Esophagus muscularis mucosa (tissue), 4 donors: ENCODE measurements around the gene WTAP. TPM values are rescaled to one million over a fixed set of nuclear protein-coding genes. Genes with fewer than 3 reads are reported as not detected.

Experiments used
- DNase-seq: peaks from one replicate; pipeline ENCODE4 v3.0.0-alpha.2; 2017; ENCODE audit errors: extremely low spot score
- H3K27ac ChIP-seq, 4 donors: fragments of 200-600 bp; sonication (generic); replicated peaks in 1 of 4; 1 replicate in 3 of 4; 2 replicates in 1 of 4; pipeline ENCODE4 v1.5.1; 2016 to 2019; ENCODE audit warnings: mild to moderate bottlenecking in 1 of 4
- H3K27me3 ChIP-seq, 4 donors: fragments of 200-600 bp; sonication (generic); one replicate each; pipeline versions ENCODE4 v1.5.1 to v1.6.0; 2016 to 2019
- H3K36me3 ChIP-seq, 4 donors: fragments of 200-600 bp; sonication (generic); one replicate each; pipeline ENCODE4 v1.5.1; 2016 to 2019
- H3K4me1 ChIP-seq, 4 donors: fragments of 200-600 bp; sonication (generic); one replicate each; pipeline ENCODE4 v1.5.1; 2016 to 2019
- H3K4me3 ChIP-seq, 4 donors: fragments of 200-600 bp; sonication (generic); 1 replicate in 2 of 4; 2 replicates in 2 of 4; pipeline ENCODE4 v1.5.1; 2016 to 2019; ENCODE audit warnings: mild to moderate bottlenecking in 4 of 4, moderate library complexity in 1 of 4
- H3K9me3 ChIP-seq, 4 donors: fragments of 200-600 bp; sonication (generic); 1 replicate in 3 of 4; 2 replicates in 1 of 4; pipeline ENCODE4 v1.5.1; 2016 to 2019
- CTCF ChIP-seq, 3 experiments: fragments of 200-600 bp in 2 of 3; fragments of 450-650 bp in 1 of 3; sonication (generic) in 2 of 3; IDR thresholded peaks; one replicate each; pipeline ENCODE4 v1.5.1; 2017 to 2019; ENCODE audit warnings: antibody characterized with exemption in 3 of 3, mild to moderate bottlenecking in 2 of 3, moderate library complexity in 1 of 3
- EP300 ChIP-seq: sonication (generic); formaldehyde crosslinking; IDR thresholded peaks from one replicate; pipeline ENCODE4 v1.6.1; 2017; ENCODE audit warnings: antibody characterized with exemption
- POLR2A ChIP-seq: fragments of 450-650 bp; IDR thresholded peaks from one replicate; pipeline ENCODE4 v1.6.1; 2017; ENCODE audit warnings: antibody characterized with exemption, moderate library complexity, mild to moderate bottlenecking, low read depth
- POLR2AphosphoS5 ChIP-seq, 2 donors: sonication (generic); formaldehyde crosslinking; IDR thresholded peaks; one replicate each; pipeline ENCODE4 v1.6.1; 2017; ENCODE audit warnings: antibody characterized with exemption in 2 of 2
- WGBS: methylation state at CpG from one replicate; pipeline ENCODE4 v1.1.5; 2018; 5-methylcytosine and 5-hydroxymethylcytosine counted together
- intact Hi-C: fragments of 100-400 bp; cut with DNase I; formaldehyde crosslinking; loops from one replicate; pipeline ENCODE4 v1.15.1; 2023
- total RNA-seq, 4 donors: library from RNA; depleted of rRNA; stranded (reverse); fragments of >200 nt; gene quantifications; one replicate each; pipeline versions ENCODE4 v1.1.0 to v1.2.1, GENCODE V29; 2016

The WTAP gene
- total RNA-seq, 4 donors from 2014 or later = 62.7 to 96.9 (median 75.3) TPM

- peaks cover 0 to 9% (median 0%) of the 10 kb centered on the region in 4 donors for H3K4me1 ChIP-seq
- no peaks in the 10 kb centered on the region for H3K9me3 ChIP-seq
- peaks cover 27 to 96% (median 77%) of the 10 kb centered on the region in 4 donors for H3K36me3 ChIP-seq
- H3K27me3 ChIP-seq = no peaks in the 10 kb centered on the region
- DNase-seq = no peak
- H3K27ac ChIP-seq = no peak overlapping the region
- 82% methylated on average over 3 of the region's 3 CpGs for WGBS
- H3K4me3 ChIP-seq = no peak overlapping the region
- intact Hi-C loops = no loop called here
- no peak for TF ChIP-seq POLR2AphosphoS5 (IDR thresholded peaks at IDR 0.05)
Measured at GRCh38 chr6:159751448-159751847, 24.1 kb downstream of the WTAP start.

- H3K36me3 ChIP-seq = peaks cover 21 to 96% (median 79%) of the 10 kb centered on the region in 4 donors
- intact Hi-C loops = no loop called here
Measured at GRCh38 chr6:159753081-159753872, 26.0 kb downstream of the WTAP start.

GRCh38 chr6:159754401-159754800, 27.1 kb downstream of the WTAP start:
- TF ChIP-seq CTCF (IDR thresholded peaks at IDR 0.05) = no peak
- no peak for TF ChIP-seq EP300
- TF ChIP-seq POLR2A = no peak
- no peak for TF ChIP-seq POLR2AphosphoS5 (IDR thresholded peaks at IDR 0.05)
- intact Hi-C loops = no loop called here
- no peak overlapping the region for H3K27ac ChIP-seq
- 83% methylated on average over 2 of the region's 2 CpGs for WGBS
- H3K4me3 ChIP-seq = no peak overlapping the region
- H3K36me3 ChIP-seq = peaks cover 11 to 90% (median 77%) of the 10 kb centered on the region in 4 donors
- H3K4me1 ChIP-seq = peaks cover 0 to 9% (median 0%) of the 10 kb centered on the region in 4 donors
- no peaks in the 10 kb centered on the region for H3K9me3 ChIP-seq
- DNase-seq = no peak
- no peaks in the 10 kb centered on the region for H3K27me3 ChIP-seq

More at GRCh38 chr6:159753081-159753872, 26.0 kb downstream of the WTAP start:
- H3K27ac ChIP-seq = no peak overlapping the region
- H3K4me3 ChIP-seq = no peak overlapping the region
- TF ChIP-seq POLR2A (no peak), CTCF (IDR thresholded peaks at IDR 0.05) (no peak), EP300 (no peak), POLR2AphosphoS5 (IDR thresholded peaks at IDR 0.05) (no peak)
- H3K9me3 ChIP-seq = no peaks in the 10 kb centered on the region
- H3K4me1 ChIP-seq = peaks cover 0 to 9% (median 0%) of the 10 kb centered on the region in 4 donors
- no peak for DNase-seq
- H3K27me3 ChIP-seq = no peaks in the 10 kb centered on the region
- WGBS = 85% methylated on average over 6 of the region's 6 CpGs

- Histone ChIP-seq H3K27me3 (no peaks in the 10 kb centered on the region), H3K4me3 (no peak overlapping the region), H3K9me3 (no peaks in the 10 kb centered on the region), H3K27ac (no peak overlapping the region), H3K4me1 (peaks cover 0 to 11% (median 4%) of the 10 kb centered on the region in 4 donors), H3K36me3 (peaks cover 5 to 82% (median 69%) of the 10 kb centered on the region in 4 donors)
- intact Hi-C loops = no loop called here
- no peak for DNase-seq
- 71% methylated on average over 15 of the region's 15 CpGs for WGBS
- TF ChIP-seq CTCF (IDR thresholded peaks at IDR 0.05) = no peak
- no peak for TF ChIP-seq EP300
- TF ChIP-seq POLR2A = no peak
- no peak for TF ChIP-seq POLR2AphosphoS5 (IDR thresholded peaks at IDR 0.05)
Measured at GRCh38 chr6:159754959-159755914, 27.9 kb downstream of the WTAP start.

- no peaks in the 10 kb centered on the region for H3K27me3 ChIP-seq
- intact Hi-C loops = no loop called here
- 77% methylated on average over 4 of the region's 4 CpGs for WGBS
- no peaks in the 10 kb centered on the region for H3K9me3 ChIP-seq
- peaks cover 11 to 20% (median 16%) of the 10 kb centered on the region in 4 donors for H3K4me1 ChIP-seq
- no peak for DNase-seq
- H3K27ac ChIP-seq = no peak overlapping the region
- no peak overlapping the region for H3K4me3 ChIP-seq
- TF ChIP-seq POLR2AphosphoS5 (IDR thresholded peaks at IDR 0.05) (no peak), CTCF (IDR thresholded peaks at IDR 0.05) (no peak), EP300 (no peak), POLR2A (no peak)
- H3K36me3 ChIP-seq = peaks cover 5 to 72% (median 61%) of the 10 kb centered on the region in 4 donors
Measured at GRCh38 chr6:159756508-159756907, 29.2 kb downstream of the WTAP start.
